Kidney capillary endothelial cell (primary cell): ENCODE results near the gene CYLD.
A peak's percentile ranks its signal among the peaks of the same experiment; 100 is the strongest.

Source experiments
- DNase-seq: peaks from one replicate; pipeline ENCODE4 v3.0.0-alpha.2; 2018; ENCODE audit warnings: low spot score

Gene CYLD

DNA sequence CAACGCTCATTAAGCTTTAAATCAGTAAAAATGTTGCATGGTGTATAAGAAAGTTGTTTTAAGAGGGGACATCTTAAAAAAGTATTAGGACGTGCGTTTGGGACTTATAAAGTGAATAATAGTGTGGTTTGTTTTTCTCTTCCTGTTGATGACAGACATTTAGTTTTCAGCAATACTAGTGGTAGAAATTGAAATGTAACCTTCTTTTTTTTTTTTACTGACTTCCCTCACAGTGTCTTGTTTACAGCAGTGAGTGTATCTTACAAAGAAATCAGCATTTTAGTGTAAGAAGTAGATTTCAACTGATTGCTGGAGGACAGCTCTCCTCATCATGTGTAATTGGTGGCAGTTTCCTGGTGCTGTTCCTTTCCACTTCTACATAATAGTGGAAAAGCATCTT is 39.6 kb downstream of the CYLD start:
- no peak for DNase-seq

DNA sequence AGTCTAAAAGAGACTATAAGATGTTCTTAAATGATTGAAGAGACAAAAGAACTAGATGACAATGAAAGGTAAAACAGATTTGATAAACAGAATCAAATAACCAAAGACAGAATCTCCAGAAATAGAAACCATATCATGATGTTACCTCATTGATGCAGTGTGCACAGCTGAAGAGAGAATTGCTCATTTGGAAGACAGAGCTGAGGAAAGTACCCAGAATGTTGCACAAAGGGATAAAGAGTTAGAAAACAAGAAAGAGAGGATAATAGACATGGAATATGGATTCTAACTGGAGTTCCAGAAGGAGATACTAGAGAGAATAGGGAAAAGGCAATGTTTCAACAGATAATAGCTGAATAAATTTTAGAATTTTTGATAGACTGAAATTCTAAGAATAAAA is 47.9 kb downstream of the CYLD start:
- no peak for DNase-seq

DNA sequence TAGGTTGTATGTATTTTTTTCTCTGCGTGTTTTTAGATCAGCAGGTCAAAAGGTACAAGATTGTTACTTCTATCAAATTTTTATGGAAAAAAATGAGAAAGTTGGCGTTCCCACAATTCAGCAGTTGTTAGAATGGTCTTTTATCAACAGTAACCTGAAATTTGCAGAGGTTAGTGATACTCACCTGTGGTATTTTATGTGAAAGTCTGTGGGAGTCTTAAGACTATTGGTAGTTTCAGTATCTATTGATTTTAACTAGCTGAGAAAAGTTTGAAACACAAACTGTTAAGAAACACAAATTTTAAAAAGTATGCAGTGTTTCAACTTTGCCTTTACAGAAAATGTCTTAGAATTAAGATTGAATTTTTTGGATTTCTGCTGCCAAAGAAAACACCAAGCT is 49.6 kb downstream of the CYLD start:
- DNase-seq: no peak

DNA sequence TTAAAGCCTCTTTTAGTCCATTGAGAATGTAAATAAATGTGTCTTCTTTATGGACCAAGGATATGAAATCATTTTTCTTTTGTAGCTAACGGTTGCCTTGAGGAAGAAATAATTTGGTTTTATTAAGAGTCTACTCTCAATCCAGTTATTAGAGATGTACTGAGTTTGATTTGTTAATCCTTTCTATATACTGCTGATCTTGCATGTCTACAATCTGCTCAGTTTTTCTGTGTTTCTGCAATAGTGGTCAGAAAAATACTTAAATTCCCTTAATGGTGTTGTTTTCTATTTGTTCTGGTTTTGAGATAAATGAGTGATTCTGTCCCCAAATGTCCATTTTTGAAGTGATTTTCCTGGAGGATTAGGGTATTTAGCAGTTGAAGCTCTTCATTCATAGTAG is 54.9 kb downstream of the CYLD start:
- no peak for DNase-seq

DNA sequence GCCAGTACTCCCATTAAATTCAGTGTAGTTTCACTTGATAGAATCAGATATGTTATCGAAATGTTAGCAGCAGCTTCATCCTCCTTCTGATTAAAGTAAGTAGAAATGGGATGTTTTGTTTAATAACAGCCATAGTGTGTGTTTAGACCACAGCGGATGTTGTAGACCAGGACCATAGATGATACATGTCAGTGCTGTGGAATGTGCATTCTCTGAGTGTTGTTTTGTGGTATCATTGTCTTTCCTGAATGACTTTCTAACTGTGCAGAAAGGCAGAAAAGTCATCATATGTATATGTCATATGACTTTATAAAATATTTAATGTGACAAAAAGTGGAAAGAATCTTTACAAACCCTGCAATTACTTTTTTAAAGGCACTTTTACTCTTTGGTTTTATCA is 55.6 kb downstream of the CYLD start:
- no peak for DNase-seq

DNA sequence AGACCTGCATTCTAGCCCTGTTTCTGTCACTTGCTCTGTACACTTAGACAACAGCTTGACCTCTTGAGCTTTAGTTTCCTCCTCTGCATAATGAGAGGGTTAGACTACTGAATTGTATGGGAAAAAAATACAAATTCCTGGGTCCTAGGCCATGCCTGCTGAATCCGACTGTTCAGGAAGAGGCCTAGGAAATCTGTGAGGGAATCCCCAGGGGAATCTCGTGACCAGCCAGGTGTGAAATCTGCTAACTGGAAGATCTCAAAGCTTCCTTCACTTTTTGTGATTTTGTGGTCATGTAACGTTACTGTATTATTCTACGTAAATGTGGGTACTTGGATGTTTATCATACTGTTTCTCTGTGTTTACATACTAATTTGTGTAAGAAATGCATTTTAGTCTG is 58.2 kb downstream of the CYLD start:
- no peak for DNase-seq

DNA sequence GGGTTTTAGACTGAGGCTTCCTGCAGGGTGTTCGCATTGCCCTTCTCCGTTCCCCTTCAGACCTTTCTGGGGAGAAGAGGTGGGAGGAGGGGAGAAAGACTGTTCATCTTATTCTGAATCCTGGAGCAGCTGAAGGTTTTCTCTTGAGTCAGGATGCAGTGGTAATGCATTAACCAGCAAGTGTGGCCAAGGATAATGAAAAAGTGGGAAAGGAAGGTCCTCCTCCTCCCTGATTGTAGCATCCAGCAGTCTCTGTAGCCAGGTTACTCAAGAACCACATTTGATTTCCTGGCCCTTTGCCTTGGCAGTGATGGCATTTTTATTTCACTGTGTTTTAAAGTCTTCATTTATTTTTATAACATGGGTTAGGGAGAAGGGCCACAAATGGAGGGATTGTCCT is 59.1 kb downstream of the CYLD start:
- DNase-seq: no peak

DNA sequence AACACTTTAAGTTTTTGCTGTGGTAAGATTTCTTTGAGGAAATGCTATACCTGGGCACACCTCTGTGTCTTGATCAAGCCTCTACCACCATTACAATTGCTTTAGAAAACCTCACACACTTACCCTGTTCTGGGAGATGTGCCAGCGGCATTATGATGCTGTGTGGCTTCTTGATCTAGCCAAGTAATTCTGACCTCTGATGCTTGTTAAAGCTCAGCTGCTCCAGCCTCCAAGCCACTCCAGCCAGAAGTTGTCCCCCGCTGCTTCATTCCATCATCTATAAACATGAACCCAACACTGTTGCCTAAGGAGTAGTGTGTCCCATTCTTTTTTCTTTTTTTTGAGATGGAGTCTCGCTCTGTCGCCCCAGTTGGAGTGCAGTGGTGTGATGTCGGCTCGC is 60.1 kb downstream of the CYLD start:
- DNase-seq: no peak

DNA sequence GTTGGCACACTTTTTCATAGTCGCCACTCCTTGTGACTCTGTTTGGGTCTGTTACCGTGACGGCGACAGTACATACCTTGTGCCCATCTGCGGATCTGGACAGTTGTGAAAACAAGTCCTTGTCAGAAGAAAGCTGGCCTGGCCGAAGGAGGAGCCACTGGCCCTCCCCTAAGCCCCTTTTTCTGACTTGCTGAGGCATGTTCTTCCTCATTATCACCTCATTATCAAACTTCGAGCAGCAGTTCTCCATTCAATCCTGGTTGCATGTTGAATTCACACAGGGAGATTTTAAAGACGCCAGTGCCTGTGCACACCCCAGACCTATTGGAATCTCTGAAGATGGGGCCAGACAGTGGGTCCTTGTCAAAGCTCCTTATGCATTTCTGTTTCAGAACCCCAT is 61.1 kb downstream of the CYLD start:
- DNase-seq: no peak

DNA sequence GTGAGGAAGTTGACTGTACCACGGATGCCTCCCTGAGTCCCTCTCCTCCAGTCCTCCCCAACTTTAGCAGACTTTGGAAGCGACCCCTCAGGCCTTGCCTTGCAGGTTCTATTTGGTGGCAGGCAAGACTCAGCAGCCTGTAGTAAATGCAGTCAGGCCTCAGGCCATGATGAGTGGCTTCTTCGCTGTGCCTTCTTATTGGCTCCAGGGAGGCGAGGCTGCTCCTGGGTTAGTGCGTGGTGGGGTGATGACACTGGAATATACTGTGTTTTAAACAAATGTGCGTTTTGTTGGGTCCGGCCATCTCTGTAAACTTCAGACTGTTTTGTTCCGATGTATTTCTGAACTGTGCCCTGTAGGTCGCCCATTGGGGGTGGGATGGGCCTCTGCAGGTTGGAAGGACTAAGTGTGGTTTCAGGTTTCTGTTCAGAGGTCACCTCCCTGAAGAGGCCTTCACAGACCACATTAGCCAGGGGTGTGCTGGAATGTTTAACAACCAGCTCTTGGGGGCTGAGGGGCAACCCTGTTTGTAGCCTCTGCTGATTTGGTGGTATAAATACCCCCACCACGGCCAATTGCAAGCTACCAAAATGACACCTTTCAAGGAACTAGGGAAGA is 62.5 kb downstream of the CYLD start:
- DNase-seq: no peak

DNA sequence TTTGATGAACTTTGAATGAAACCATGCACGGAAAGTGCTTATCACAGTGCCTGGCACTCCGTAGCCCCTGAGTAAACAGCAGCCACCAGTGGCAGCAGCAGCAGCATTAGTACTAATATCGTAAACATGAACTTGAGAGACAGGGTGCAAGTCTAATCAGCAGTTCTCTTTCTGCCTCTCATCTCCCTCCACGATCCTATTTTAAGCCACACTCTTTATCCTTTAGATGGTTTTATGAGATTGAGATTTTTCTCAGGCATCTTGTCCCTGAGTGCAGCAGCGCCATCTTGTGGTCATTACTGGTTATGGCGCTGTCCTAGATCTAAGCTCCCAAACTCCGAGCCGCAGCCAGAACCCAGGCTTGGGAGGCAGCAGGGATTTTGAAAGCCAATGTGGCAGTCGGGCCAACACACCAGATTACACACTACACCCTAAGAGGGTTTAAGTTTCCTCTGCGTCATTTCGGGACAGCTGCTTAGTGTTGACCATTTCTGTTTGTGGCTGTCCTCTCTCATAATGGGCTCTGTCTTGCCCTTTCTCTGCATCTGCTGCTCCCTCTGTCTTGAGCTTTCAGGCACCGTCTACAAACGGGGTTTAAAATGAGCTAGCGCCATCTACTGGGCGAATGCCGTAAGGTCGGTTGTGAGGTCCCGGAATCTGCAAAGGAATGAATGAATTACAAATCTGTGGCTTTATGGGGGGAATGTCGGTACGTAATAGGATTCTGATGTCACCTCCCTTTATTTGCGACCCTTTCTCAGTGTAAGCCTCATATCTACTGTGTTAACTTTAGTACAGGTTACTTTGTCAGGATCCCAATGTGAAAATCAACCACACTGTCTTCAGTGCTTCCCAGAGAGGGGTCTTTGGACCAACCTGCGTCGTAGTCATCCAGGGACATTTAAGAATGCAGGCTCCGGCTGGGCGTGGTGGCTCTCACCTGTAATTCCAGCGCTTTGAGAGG is 64.5 kb downstream of the CYLD start:
- peak; percentile 85 for DNase-seq

DNA sequence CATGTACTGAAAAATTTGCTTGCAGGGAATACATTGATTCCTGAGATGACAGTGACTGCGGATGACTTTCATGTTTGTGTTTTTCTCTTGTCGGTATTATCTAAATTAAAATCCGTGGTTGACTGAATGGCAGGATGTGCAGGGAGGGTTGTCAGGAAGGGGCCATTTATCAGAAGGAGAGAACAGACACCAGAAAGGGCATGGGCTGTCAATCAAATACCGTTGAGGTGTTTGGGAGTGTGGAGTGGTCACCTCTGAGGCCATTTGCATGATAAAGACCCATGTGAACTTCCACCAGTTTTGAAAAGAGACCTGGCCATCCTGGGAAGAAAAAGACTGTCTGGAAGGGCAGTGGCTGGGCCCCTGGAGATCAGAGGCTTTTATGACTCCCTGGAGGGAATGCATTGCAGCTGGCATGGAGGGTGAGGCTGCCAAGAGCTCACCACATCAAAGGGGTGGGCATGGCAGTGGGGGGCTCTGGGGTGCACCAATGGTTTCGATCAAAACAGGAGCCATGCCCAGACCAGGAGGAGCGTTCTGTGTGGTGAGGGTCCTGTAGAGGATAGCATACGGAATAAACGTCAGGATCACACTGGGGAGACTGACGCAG is 67.1 kb downstream of the CYLD start:
- DNase-seq: no peak

DNA sequence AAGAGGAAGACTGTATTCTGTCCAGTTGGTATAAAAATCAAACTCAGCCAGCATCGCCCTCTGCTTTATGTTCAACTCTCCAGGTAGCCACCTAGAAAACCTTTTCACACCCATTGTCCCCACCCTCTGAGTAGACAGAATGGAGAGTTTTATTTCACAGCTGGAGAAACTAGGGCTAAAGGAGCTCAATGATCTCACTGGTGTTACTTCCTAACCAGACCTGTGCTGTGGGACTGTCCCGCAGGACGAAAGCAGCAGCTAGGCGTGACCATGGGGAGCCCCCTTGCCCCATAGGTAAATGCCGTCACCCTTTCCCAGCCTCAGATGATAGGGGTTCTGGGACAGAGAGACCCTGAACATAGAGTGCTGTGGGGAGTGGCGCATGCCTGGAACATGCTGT is 67.7 kb downstream of the CYLD start:
- DNase-seq: no peak

DNA sequence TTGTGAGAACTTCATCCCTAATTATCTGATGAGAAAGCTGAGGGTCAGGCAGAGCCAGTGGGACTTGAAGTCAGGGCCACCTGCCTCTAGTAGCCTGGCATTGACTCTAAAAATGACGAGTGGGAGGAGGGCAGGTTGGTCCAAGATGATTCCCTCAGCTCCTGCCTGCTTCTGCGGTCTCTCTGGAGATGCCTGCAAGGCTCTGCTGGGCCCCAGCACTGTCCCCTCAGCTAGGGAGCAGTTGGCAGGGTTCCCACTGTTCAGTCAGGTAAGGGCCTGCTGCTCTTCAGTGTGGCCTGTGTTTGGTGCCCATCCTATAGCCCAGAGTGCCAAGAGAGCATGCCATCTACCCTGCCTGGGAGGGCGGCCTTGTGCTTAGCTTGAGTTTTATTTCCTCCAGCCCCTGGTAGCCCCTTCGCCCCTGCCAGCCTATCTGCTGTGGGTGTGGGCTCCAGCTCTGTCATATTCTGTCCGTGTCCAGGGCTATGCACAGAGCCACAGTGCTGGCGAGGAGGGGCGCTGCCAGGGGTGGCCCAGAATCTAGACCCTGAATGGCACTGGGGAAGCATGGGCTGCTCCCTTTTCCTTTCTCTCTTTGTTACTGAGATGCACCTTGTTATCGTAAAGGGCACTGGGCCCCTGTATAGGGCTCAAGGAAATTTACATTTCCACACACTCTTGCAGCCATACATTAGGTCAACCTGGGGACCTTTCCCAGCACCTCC is 68.5 kb downstream of the CYLD start:
- no peak for DNase-seq

DNA sequence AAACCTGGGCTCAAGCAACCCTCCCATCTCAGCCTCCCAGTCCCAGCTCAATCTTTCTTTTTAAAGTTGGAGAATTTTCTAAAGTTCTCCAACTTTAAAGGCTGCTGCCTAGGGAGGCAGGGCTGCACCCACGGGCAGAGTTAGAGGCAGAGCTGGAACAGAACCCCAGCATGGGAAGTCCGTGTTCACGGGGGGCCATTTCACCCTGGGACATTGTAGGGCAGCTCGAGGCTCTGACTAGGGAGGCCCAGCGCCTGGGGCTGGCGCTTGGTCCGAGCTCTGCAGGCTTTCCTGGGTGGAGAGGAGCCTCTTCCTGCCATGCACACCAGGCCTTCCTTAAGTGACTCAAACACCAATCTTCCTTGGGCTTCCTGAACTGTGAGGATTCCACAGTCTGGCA is 70.2 kb downstream of the CYLD start:
- no peak for DNase-seq

DNA sequence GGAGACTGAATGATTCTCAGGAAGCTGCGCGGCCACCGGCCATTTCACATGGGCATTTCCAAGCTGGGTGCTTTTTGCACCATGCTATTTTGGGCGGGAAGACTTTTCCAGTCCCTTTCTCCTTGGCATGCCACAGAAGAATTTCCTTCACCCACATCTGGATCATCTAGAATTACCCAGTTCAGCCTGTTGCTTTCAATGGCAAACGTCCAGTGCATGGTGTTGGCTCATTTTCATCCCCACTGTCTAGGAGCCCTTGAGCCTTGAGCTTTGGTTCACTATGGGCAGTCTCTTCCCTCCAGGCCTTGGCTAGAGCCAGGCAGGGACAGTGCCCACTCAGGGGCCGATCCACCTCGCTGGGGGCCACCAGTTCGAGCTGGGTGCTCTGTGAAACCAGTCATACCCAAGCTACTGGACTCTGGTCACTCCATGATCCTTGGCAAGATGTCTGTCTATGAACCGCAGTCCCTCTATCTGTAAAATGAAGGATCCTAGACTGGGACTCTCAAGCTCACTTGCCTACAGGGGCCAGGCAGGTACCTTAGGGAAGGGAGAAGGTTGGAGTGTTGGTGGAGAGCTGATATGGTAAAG is 71.1 kb downstream of the CYLD start:
- no peak for DNase-seq

DNA sequence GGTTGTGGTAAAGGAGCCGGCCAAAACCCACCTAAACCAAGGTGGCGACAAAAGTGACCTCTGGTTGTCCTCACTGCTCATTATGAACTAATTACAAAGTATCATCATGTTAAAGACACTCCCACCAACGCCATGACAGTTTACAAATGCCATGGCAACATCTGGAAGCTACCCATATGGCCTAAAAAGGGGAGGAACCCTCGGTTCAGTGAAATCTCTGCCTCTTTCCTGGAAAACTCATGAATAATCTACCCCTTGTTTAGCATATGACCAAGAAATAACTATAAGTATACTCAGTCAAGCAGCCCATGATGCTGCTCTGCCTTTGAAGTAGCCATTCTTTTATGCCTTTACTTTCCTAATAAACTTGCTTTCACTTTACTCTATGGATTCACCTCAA is 72.2 kb downstream of the CYLD start:
- no peak for DNase-seq

DNA sequence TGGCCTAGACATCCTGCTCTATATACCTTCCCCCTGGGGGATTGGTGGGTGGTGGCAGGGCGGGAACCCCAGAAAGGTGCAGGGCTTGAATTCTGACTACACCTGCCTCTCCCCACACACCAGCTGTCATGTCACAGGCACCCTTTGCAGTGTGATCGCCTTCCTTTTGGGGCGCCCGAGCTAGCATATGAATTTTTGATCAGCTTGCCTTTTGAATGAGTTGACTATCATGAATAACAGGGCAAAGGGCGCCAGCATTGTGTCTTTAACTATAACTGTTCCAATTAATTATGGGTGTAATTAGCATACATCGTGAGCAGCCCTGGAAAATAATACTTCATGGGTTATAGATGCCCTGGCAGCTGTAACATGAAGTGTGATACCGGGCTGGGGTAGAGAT is 72.7 kb downstream of the CYLD start:
- no peak for DNase-seq

DNA sequence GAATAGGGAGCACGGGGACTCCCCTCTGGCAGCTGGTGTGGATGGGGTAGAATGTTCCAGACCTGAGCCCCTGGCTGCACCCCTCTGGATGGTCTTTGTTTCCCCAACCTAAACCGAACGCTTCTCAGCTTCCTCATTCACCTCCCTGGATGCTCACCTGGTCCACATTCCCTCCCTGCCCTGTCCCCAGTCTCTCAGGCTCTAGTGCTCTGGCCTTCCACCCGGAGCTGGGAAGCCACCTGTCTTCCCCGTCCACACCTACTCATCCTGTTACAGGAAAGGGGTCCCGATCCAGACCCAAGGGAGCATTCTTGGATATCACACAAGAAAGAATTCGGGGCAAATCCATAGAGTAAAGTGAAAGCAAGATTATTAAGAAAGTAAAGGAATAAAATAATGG is 73.5 kb downstream of the CYLD start:
- DNase-seq: no peak

DNA sequence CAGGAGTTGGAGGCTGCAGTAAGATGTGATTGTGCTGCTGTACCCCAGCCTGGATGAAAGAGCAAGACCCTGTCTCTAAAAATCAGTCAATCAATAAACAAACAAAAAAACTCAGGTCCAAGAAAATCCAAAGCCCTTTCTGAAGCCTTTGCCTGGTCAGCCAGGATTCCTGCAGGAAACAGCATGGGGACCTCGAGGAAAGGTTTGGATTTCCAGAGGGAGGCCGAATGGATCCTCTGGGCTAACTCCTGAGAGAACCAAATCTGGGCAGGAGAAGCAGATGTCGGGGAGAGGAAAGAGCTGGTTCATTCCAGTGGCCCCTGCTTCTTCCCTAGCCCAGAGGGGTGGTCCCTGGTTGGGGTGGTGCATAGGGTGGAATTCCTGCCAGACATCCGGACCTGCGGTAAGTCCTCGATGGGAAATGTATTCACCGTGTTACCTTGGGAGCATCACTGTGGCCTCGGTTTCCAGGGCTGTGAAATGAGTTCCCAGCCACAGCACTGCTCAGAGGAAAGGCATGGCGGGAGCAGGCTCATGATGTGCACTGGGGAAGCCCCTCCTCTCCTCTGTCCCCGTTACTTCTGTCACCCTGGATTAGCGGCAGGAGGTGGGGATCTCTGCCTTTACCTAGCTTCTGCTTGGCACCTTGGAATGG is 75.1 kb downstream of the CYLD start:
- no peak for DNase-seq

DNA sequence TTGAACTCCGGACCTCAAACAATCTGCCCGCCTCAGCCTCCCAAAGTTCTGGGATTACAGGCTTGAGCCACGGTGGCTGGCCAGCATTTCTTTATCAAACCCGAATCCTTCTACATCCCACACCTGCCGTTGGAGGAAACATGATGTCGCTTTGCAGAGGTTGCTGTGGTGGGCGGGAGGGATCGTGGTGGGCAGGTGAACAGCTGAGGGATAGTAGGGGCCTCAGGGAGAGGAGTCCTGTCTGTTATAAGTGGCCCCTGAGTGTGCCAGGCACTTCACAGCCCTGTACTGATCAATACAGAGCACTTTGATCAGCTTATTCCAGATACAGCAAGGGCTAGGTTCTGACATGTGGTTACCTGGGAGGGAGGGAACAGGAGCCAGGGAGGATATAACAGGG is 76.5 kb downstream of the CYLD start:
- no peak for DNase-seq

DNA sequence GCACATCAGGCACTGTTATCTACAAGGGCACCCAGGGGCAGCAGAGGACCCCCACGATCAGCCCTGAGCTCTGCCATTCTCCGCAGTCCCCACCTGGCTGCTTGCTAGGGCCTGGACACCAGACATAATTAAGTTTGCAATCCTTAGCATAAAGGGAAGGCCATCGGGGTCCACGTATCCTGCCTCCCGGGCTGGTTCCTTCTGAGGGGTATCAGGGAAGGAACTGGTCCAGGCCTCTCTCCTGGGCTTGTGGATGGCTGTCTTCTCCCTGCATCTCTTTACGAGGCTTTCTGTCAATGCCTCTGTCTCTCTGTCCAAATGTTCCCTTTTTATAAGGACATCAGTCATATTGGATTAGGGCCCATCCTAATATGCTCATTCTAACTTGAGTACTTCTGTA is 77.8 kb downstream of the CYLD start:
- no peak for DNase-seq
